ENCODE data around the gene ACAP3.
"Not testable (repeated sequence)": the region's sequence is repeated elsewhere in the genome, so short reads cannot be mapped to it uniquely, and the experiment has no call there.

ACAP3 gene

DNA sequence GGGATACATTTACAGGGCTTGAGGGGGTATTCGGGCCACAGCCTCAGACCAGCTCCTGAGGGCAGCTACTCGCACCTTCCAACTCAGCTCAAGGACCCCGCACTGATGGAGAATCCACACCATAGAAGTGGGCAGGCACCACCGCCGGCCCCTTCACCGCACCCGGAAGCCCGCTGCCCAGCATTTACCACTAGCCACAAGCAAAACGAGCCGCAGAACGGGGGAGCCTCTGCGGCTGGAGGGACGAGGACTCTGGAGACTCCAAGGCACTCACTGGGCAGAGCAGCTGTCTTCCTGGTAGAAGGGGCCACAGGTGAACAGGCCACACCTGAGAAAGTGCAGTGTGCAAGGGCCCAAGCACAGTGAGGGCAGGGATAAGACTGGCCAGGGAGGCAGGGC is 39.4 kb downstream of the ACAP3 start:
- in situ Hi-C loops (cut with MboI; ENCODE audit: low sequenced_read_pairs), result no loop called here

DNA sequence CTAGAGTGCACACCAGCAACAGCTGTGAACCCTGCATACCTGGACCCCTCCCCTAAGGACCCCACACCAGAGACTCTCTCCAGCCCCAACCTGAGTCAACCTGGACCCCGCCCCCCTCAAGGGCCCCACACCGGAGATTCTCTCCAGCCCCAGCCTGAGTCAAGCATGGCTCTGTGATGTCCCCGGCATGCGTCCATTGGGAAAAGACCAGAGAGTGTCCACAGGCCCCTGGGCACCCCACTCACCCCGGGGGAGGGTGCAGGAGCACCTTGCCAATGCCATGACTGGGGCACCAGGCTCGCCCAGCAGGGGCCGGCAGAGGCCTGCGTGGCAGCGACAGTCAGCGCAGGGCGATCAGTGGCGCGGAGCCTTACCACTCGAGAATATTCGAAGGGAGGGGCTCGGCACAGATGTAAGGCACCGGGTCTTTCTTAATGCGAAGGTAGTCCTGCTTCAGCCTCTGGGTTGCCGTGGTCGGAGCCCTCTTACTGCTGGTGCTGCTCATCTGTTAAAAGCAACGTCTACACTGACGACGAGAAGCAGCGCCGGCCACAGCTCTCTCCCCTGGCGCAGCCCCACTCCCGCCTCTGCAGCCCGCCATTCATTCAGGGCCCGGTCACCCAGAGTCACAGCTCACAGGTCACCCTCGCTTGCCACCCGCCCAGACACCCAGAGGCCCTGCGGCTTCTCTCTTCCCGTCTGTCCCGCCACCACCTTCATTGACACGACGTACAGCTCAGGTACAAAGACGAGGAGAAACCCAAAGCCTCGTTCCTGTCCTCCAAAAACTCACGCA is 40.0 kb downstream of the ACAP3 start:
- in situ Hi-C loops (cut with MboI; ENCODE audit: low sequenced_read_pairs), result no loop called here

DNA sequence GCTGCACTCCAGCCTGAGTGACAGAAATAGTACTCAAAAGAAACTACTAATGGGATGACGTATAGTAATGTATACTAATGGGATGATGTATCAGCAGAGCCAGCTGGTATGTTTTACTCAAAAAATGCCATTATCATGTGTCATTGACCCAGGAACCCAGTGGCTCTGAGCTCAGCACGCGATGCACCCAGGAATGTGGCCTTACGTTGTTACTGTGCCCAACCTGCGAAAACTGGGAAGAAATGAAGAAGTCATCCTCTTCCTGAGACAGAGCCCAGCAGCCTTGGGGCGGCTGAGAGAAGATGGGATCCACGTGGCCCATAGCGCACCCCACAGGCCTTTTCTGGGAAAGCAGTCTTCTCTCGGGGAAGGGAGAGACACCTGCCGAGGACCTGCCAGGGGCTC is 42.9 kb downstream of the ACAP3 start:
- in situ Hi-C loops (cut with MboI; ENCODE audit: low sequenced_read_pairs), result no loop called here

DNA sequence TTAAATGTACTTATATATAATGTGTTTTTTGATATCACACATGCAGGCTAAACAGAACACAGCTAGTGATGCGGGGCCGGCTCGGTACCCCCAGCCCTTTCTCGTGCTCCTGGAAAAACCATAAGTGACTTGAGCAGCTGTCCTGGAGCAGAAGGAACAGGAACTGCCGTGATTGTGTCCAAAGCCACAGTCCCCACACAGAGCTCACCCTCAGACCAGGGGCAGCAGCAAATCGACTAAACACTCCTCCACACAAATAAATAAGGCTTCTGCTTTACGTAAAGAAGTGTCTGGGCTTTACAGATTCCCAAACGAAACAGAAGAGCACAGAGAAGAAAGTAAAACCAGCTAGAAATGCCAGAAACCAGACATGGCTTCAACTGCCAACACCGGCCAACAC is 43.7 kb downstream of the ACAP3 start:
- in situ Hi-C loops (cut with MboI; ENCODE audit: low sequenced_read_pairs), result no loop called here

DNA sequence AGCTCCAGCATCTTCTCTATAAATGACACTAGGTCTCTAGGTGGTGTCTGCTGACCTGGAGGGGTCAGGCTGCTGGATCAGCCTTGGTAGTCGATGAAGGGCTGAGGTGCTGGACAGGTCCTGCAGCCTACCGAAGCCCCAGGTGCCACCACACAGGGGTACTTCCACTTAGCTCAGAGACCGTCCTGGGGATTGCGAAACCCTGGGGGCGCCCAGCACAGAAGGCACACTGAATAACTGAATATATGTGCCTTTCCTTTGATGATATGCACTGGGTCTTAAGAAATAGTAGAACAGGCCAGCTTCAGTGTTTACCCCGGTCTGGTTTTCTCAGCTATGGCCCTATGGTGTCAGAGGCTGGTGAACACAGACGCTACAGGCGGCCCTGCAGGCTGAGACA is 45.0 kb downstream of the ACAP3 start:
- in situ Hi-C loops (cut with MboI; ENCODE audit: low sequenced_read_pairs), result no loop called here

DNA sequence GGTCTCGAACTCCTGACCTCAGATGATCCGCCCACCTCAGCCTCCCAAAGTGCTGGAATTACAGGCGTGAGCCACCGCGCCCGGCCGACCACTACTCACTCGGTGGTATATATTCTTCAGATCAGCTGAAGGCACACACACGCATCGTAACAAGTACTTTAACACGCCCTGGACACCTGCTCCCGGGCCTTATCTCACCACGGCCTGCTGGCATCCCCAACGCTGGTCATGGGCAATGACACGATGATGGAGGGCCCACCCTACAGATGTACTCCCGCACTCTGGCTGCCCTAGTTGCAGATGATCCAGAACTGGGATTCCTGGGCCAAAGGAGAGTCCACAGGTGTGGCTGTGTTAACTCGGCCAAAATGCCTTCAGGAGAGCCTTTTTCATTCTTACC is 45.7 kb downstream of the ACAP3 start:
- in situ Hi-C loops (cut with MboI; ENCODE audit: low sequenced_read_pairs), result no loop called here

DNA sequence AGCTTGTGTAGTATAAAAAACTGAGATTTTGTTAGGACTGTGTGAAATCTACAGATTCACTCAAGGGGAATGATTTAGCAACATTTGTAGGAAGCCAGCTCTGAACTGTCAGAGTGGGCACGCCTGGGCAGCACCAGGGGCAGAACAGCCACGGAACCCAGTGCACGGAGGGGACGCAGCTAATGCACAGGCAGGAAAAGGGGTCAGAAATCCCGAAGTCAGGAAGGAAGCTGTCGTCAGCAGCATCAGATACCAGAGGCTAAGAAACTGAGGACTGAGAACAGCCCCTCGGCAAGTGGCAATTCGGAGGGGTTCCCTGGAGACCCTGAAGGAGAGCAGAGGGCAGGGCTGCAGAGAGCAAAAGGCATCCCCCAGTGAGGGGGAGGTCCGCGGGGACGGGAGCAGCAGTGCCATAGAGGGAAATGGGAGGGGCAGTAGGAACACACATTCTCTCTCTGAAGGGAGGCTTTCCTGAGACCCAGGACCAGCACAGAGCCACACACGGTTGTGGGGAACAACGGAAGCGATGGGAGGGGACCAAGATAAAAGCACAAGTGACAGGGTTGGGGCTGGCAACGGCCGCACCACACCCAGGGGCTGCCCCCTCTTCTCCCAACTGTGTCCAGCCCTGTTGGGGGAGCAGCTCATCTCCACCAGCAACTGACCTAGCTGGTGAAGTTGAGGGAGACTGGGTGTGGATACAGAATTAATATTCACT is 46.7 kb downstream of the ACAP3 start:
- in situ Hi-C loops (cut with MboI; ENCODE audit: low sequenced_read_pairs), result no loop called here

DNA sequence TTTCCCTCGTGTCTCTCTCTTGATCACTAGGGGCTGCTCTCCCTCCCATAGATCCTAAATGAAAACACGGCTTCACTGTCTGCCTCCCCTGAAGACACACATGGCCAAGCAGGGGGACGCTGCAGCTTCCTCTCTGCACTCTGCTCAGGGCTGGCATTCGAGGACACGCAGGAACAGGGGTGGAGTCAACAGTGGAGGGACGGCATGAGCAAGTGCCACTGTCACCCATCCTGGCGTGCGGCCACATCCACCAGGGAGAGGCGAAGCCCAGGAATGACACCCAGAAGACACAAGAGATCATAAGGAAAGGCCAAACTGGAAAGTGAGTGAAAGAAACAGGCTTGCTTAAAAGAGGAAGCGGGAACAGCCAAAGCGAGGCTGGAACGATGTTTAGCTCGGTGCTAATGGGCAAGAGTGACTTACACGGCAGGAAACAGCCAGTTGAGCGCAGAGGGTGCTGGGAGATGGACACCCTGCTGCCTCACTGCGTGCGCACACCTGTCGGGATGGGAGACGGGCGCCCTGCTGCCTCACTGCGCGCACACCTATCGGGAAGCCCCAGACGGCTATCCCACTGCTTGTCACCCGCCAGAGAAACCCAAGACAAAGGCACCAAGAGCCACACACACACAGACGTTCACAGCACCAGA is 47.7 kb downstream of the ACAP3 start:
- in situ Hi-C loops (cut with MboI; ENCODE audit: low sequenced_read_pairs), result no loop called here

DNA sequence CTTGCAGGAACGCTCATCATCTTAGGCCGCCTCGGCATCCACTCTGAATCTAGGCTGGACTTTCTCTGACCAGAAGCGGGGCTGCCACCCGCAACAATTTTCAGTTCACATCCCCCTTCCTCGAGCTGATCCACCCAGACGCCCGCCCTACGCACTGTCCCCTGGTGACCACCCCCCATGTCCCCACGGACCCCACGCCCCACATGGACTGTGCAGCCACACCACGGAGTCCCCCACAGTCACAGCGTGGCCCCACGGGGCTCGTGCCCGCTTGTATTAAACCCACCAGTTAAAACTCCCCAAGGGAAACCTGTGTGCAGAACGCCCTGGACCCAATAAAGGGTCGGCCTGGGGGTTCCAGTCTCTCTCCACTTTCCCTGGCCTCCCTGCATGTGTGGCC is 48.2 kb downstream of the ACAP3 start:
- in situ Hi-C loops (cut with MboI; ENCODE audit: low sequenced_read_pairs), result no loop called here

DNA sequence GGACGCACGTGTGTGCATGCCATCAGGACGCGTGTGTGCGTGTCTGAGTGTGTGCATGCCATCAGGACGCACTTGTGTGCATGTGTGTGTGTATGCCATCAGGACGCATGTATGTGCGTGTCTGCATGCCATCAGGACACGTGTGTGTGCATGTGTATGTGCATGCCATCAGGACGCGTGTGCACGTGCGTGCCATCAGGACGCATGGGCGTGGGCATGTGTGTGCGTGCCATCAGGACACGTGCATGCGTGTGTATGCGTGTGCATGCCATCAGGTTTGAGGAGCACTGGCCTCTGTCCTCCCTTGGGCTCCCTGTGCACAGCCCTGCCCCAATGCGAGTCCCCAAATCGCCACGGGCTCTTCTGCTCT is 48.6 kb downstream of the ACAP3 start:
- in situ Hi-C loops (cut with MboI; ENCODE audit: low sequenced_read_pairs), result no loop called here

DNA sequence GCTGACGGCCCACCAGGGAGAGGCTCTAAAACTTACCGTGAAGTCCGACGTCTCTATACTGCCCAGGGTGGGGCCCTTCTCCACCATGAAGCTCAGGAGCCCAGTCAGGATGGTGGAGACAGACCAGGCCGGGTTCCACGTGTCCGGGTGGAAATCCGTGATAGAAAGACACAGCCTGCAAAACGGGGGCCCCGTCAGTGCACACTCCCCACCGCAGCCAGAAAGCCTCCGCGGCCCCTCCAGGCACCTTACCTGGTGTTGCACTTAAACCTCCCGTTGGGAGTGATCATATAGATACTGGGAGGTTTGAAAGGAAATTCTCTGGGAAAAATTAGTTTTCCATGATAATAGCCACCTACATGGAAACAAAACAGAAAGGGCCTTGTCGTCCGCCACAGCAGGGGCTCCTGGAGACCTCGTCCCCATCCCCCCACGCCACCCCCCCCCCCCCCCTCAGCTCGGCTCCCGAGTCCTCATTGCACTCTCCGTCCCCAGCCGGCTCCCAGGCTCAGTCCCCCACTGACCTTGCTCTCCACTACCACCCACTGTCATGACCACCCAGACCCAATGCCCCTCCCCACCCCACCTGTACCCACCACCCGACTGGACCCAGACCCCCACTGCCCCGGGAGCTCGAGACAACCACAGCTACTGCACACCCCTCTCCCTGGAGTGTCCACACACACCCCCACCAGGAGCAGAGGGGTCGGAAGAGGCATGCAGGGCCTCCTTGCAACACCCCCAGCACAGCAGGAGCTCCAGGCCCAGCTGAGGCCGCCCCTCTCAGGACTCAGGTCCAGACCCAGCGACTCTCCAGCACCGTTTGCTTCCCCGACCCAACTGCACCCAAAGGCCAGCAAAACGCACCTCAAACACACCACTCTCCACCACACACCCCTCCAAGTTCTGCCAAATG is 50.5 kb downstream of the ACAP3 start:
- in situ Hi-C loops (cut with MboI; ENCODE audit: low sequenced_read_pairs), result no loop called here

DNA sequence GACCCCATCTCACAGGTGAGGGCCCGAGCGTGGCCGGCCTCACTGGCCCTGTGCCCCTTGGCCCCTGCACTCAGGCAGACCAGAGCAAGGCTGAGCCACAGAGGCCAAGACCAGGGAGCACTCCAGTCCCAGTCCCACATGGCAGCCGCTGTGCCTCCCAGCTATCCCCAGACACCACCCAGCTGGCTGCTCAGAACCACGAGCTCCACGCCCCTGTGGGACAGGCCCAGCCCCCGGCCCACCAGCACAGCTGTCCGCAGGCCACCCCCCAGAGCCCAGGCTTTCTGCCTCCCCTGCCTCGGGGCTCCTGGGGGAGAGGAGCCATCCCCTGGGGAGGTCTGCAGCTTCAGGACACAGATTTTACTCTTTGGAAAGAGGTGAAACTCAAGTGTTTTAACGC is 52.1 kb downstream of the ACAP3 start:
- in situ Hi-C loops (cut with MboI; ENCODE audit: low sequenced_read_pairs), result no loop called here

DNA sequence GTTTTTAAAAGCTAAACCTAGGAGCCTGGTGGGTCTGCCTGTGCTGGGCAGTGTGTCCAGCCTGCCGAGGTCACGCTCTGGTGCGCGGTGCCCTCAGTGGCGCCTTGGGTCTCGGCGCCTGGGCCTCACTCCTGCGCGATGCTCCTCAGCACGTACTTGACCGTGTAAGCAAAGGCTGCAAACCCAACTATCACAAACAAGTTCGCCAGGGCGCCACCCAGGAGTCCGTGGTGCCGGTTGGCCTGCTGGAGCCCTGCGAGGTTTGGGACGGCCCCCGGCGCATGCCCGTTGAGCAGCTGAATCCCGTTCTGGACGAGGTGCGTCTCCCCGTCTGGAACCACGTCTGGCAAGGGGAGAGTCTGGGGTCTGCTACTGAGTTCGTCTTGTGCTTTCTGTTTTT is 52.7 kb downstream of the ACAP3 start:
- in situ Hi-C loops (cut with MboI; ENCODE audit: low sequenced_read_pairs), result no loop called here

DNA sequence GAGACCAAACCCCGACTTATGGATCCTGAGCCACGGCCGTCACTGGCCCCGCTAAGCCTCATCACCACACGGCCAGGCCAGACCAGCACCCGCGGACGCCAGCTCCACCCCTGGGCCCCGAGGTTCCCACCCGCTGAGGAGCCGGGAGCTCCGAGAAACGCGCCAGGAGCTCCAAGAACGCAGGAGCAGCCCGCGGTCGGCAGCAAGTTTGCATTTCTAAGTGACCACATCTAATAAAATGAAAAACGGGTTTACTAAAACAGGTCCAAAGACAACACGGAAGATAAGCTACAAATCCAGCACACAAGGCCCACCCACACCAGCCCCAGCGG is 53.1 kb downstream of the ACAP3 start:
- in situ Hi-C loops (cut with MboI; ENCODE audit: low sequenced_read_pairs), result no loop called here

DNA sequence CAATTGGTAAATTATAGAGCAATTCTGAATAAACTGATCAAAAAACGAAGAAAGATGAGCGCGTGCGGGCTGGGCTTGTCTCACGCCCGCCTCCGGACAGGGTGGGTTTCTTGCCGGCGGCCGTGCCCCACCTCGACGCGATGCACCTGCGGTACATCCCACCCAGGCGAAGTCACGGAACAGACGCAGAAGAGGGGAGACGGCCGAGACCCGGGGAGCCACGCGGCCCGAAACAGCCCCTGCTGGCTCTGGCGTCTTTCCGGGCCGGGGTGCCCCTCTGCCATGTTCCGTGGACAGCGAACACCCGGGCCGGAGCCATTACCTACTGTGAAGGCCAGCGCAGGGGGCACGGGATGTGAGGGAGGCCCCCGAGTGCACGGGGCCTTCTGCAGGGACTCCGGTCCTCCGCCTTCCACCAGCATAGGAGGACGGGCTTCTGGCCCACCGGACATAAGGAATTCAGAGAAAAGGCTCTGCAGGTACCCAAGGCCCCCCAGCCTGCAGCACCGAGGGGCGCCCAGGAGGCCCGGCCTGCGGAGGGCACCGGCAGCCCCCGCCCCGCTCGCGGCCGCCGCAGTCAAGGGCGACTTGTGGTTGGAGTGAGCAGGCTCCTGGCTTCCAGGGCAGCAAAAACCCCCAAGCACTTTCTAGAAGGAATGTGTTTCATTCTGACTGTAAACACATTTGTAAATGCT is 53.6 kb downstream of the ACAP3 start:
- in situ Hi-C loops (cut with MboI; ENCODE audit: low sequenced_read_pairs), result no loop called here

DNA sequence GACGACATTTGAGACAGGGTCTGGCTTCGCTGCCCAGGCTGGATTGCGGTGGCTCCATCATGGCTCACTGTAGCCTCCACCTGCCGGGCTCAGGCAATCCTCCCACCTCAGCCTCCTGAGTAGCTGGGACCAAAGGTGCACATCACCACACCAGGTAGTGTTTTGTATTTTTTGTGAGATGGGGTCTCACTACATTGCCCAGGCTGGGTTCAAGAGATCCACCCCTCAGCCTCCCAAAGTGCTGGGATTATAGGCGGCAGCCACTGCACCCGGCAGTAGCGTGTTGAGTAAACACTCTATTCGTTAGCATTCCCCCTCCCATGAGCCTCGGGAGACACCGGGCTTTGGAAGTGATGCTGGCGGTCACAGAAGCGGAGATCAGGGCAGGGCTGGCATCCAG is 54.4 kb downstream of the ACAP3 start:
- in situ Hi-C loops (cut with MboI; ENCODE audit: low sequenced_read_pairs), result no loop called here

DNA sequence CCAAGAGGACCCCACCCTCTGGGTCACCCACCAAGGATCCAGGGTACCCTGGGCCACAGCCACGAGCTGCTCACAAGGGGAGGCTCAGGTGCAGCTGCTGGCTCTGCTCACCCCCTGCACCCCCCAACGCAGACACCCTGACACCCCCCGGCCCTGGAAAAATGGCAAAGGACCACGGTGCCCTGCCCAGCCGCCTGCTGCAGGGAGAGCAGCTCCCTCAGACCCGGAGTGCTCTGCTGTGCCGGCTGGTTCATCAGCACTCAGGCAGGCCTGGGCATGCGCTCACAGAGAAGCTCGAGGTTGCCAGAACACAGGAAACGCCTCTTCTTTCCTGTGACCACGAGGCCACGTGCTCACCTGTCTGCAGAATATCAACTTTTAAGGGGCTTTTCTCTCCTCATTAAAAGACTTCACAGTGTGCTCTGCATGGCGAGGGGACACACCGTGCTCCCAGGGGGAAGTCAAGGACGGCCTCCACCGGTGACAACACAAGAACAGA is 56.9 kb downstream of the ACAP3 start:
- in situ Hi-C loops (cut with MboI; ENCODE audit: low sequenced_read_pairs), result no loop called here

DNA sequence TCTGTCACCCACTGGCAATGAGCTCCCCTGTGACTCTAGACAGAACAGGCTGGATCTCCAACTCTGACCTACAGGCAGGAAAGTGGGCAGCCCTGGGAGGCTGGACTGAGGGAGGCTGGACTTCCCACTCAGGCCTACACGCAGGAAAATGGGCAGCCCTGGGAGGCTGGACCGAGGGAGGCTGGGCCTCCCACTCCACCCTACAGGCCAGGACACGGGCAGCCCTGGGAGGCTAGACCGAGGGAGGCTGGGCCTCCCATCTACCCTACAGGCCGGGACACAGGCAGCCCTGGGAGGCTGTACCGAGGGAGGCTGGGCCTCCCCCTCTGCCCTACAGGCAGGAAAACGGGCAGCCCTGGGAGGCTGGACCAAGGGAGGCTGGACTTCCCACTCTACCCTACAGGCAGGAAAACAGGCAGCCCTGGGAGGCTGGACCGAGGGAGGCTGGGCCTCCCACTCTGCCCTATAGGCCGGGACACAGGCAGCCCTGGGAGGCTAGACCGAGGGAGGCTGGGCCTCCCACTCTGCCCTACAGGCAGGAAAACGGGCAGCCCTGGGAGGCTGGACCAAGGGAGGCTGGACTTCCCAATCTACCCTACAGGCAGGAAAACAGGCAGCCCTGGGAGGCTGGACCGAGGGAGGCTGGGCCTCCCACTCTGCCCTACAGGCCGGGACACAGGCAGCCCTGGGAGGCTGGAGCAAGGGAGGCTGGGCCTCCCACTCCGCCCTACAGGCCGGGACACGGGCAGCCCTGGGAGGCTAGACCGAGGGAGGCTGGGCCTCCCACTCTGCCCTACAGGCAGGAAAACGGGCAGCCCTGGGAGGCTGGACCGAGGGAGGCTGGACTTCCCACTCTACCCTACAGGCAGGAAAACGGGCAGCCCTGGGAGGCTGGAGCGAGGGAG is 59.5 kb downstream of the ACAP3 start:
- in situ Hi-C loops (cut with MboI; ENCODE audit: low sequenced_read_pairs), result not testable (repeated sequence)

DNA sequence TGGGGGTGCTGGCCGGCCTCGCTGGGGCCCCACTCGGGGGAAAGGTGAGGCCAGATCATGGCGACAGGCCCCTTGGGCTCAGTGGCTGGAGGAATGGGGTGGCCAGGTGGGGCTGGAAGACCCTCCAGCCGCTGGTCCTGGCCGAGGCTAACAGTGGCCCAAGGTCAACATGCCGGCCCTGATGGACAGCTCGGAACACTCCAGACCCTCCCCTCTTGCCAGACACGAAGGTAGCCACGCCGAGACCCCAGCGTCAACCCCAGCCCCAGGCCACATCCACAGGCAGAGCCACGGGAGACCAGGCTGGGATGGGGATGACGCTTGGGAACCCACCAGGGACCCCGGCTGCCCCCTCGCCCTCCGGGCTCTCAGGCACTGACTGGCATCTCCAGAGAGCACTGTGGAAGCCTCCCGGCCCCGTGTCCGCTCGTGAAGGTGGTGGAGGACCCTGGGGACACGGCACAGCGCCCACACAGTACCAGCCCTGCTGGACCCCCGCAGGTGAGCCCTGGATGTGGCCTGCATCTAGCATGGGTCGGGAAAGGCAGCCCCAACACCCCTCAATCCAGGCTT is 60.3 kb downstream of the ACAP3 start:
- in situ Hi-C loops (cut with MboI; ENCODE audit: low sequenced_read_pairs), result no loop called here
